Measurements from ENCODE around the gene MEIOB.

- TF ChIP-seq EZH2 (optimal IDR thresholded peaks at IDR 0.05; ENCODE audit: low read depth, low read length) = no peak
- TF ChIP-seq, protein P1, sequence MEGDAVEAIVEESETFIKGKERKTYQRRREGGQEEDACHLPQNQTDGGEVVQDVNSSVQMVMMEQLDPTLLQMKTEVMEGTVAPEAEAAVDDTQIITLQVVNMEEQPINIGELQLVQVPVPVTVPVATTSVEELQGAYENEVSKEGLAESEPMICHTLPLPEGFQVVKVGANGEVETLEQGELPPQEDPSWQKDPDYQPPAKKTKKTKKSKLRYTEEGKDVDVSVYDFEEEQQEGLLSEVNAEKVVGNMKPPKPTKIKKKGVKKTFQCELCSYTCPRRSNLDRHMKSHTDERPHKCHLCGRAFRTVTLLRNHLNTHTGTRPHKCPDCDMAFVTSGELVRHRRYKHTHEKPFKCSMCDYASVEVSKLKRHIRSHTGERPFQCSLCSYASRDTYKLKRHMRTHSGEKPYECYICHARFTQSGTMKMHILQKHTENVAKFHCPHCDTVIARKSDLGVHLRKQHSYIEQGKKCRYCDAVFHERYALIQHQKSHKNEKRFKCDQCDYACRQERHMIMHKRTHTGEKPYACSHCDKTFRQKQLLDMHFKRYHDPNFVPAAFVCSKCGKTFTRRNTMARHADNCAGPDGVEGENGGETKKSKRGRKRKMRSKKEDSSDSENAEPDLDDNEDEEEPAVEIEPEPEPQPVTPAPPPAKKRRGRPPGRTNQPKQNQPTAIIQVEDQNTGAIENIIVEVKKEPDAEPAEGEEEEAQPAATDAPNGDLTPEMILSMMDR (IDR thresholded peaks at IDR 0.05; ENCODE audit: low read length) = no peak
Measured at GRCh38 chr16:1820096-1820945, 51.6 kb downstream of the MEIOB start.
